NOMO-1 treated with dmso at 0.1 percent for 144 hours (cell line): ENCODE measurements around the gene RAMP3.
"Not testable (repeated sequence)": the region's sequence is repeated elsewhere in the genome, so short reads cannot be mapped to it uniquely, and the experiment has no call there.

ENCODE experiments used
- DNase-seq: peaks from one replicate; lab custom pipeline; 2025; ENCODE audit not compliant: unreplicated experiment; lab: John Stamatoyannopoulos, UW

The RAMP3 gene

GRCh38 chr7:45131891-45132290 is 25.7 kb upstream of the RAMP3 start:
- DNase-seq, result no peak

GRCh38 chr7:45132708-45133320 is 24.8 kb upstream of the RAMP3 start:
- DNase-seq, result no peak

GRCh38 chr7:45133352-45133751 is 24.2 kb upstream of the RAMP3 start:
- DNase-seq, result no peak

GRCh38 chr7:45133877-45134276 is 23.7 kb upstream of the RAMP3 start:
- no peak for DNase-seq

GRCh38 chr7:45136106-45137060 is 21.2 kb upstream of the RAMP3 start:
- peak; percentile 60 for DNase-seq

- DNase-seq, result no peak
Observed at GRCh38 chr7:45138433-45139267, 18.9 kb upstream of the RAMP3 start.

- DNase-seq, result no peak
Observed at GRCh38 chr7:45140827-45141226, 16.8 kb upstream of the RAMP3 start.

- no peak for DNase-seq
Observed at GRCh38 chr7:45143616-45144015, 14.0 kb upstream of the RAMP3 start.

- no peak for DNase-seq
Observed at GRCh38 chr7:45145881-45146280, 11.7 kb upstream of the RAMP3 start.

- DNase-seq, result no peak
Observed at GRCh38 chr7:45146531-45147379, 10.8 kb upstream of the RAMP3 start.

- no peak for DNase-seq
Observed at GRCh38 chr7:45147858-45148652, 9.5 kb upstream of the RAMP3 start.

GRCh38 chr7:45148653-45148973 is 9.0 kb upstream of the RAMP3 start:
- DNase-seq, result no peak

- no peak for DNase-seq
Observed at GRCh38 chr7:45149606-45150005, 8.0 kb upstream of the RAMP3 start.

GRCh38 chr7:45150199-45150598 is 7.4 kb upstream of the RAMP3 start:
- no peak for DNase-seq

GRCh38 chr7:45151131-45151684 is 6.4 kb upstream of the RAMP3 start:
- DNase-seq, result no peak

GRCh38 chr7:45151967-45152366 is 5.6 kb upstream of the RAMP3 start:
- no peak for DNase-seq

- no peak for DNase-seq
Observed at GRCh38 chr7:45153233-45153632, 4.4 kb upstream of the RAMP3 start.

GRCh38 chr7:45153861-45154260 is 3.7 kb upstream of the RAMP3 start:
- DNase-seq, result not testable (repeated sequence)

- no peak for DNase-seq
Observed at GRCh38 chr7:45155357-45155900, 2.2 kb upstream of the RAMP3 start.
